Ovary (tissue), 9 donors: ENCODE results near the gene TLR6. TPM values are rescaled to one million over a fixed set of nuclear protein-coding genes. Genes with fewer than 3 reads are reported as not detected.

Experiments
- DNase-seq, 5 donors: peaks; one replicate each; pipeline ENCODE4 v3.0.0-alpha.2; 2019 to 2020
- H3K27ac ChIP-seq, 2 donors: fragments of 200-600 bp; one replicate each; pipeline versions ENCODE4 v1.5.1 to v1.8.0; 2019 to 2022
- H3K27me3 ChIP-seq: fragments of 200-600 bp; one replicate; pipeline ENCODE4 v1.8.0; 2022
- H3K36me3 ChIP-seq: fragments of 200-600 bp; sonication (generic); one replicate; pipeline ENCODE4 v1.5.1; 2019
- H3K4me1 ChIP-seq: one replicate; pipeline ENCODE4 v1.8.1; 2013; ENCODE audit warnings: mild to moderate bottlenecking, moderate library complexity; ENCODE audit not compliant: insufficient read depth
- H3K4me3 ChIP-seq: fragments of 200-600 bp; sonication (generic); one replicate; pipeline ENCODE4 v1.5.1; 2017
- H3K9me3 ChIP-seq, 2 donors: fragments of 200-600 bp in 1 of 2; sonication (generic) in 1 of 2; one replicate each; pipeline versions ENCODE4 v1.5.1 to v1.8.1; 2013 to 2019; ENCODE audit warnings: mild to moderate bottlenecking in 1 of 2, moderate library complexity in 1 of 2
- CTCF ChIP-seq, 3 donors: fragments of 450-650 bp in 2 of 3; fragments of 200-600 bp in 1 of 3; IDR thresholded peaks; one replicate each; pipeline versions ENCODE4 v1.5.1 to v1.8.0; 2016 to 2022; ENCODE audit warnings: antibody characterized with exemption in 3 of 3, mild to moderate bottlenecking in 1 of 3
- EP300 ChIP-seq: sonication (generic); formaldehyde crosslinking; IDR thresholded peaks from one replicate; pipeline ENCODE4 v1.6.1; 2017; ENCODE audit warnings: antibody characterized with exemption
- POLR2A ChIP-seq: fragments of 450-650 bp; IDR thresholded peaks from one replicate; pipeline ENCODE4 v1.6.1; 2017; ENCODE audit warnings: antibody characterized with exemption, mild to moderate bottlenecking, moderate library complexity
- WGBS, 3 donors: extraction: QIAGEN DNeasy Blood & Tissue Kit in 1 of 3; methylation state at CpG; one replicate each; pipeline versions ENCODE4 v1.1.5 to v1.1.7; 2013 to 2017; 5-methylcytosine and 5-hydroxymethylcytosine counted together
- intact Hi-C, 4 donors: fragments of 100-400 bp; cut with DNase I; formaldehyde crosslinking; loops; one replicate each; pipeline versions ENCODE4 v1.11.0 to v1.15.1; 2022 to 2023
- polyA plus RNA-seq, 2 donors: library from polyadenylated mRNA; stranded (reverse); fragments of 200-250 nt in 1 of 2; fragments of 350-450 nt in 1 of 2; fragmentation: Illumina TruSeq in 1 of 2; extraction: RNeasy Lipid Tissue Mini Kit (QIAGEN cat#74804) in 1 of 2; gene quantifications; one replicate each; pipeline ENCODE4 v1.2.3, GENCODE V29; 2013 to 2014
- total RNA-seq, 7 donors: library from RNA; depleted of rRNA in 2 of 7; stranded (reverse); fragments of >200 nt in 2 of 7; fragmentation: NEBNext Ultra II Directional in 3 of 7; extraction: Animal tissue kit (Norgen Biotek cat#: 25700) in 3 of 7; gene quantifications; one replicate each; pipeline versions ENCODE4 v1.1.0 to v1.2.4, GENCODE V29; 2016 to 2023
- donor health status: DM: no; HTN: no; CAD: no; lungs with moderate emphysema.
- donor health status: DM: no; HTN: no; CAD: no.
- donor health status: Bipolar disorder and iron deficiency.
- donor health status: DM: yes; HTN: yes; CAD: no.
- donor health status: DM: no; HTN: no; CAD: no.
- donor health status: DM: yes; HTN: yes; CAD: no.

The TLR6 gene
- total and polyA plus RNA-seq, 9 donors: 0.52 to 5.0 (median 2.6) TPM

- no peak overlapping the region for H3K27ac ChIP-seq
- no peak overlapping the region for H3K4me3 ChIP-seq
- intact Hi-C loops: no loop called here
- TF ChIP-seq CTCF (IDR thresholded peaks at IDR 0.05): no peak
- TF ChIP-seq POLR2A: no peak
- no peak for TF ChIP-seq EP300
- no peaks in the 10 kb centered on the region for H3K36me3 ChIP-seq
- no peaks in the 10 kb centered on the region for H3K4me1 ChIP-seq
- DNase-seq: no peak
- H3K27me3 ChIP-seq: no peaks in the 10 kb centered on the region
- 92 to 95% (median 93%) methylated on average over 3 of the region's 3 CpGs for WGBS, 3 donors
- peaks cover 5 to 10% of the 10 kb centered on the region in 2 donors for H3K9me3 ChIP-seq
These were observed 61.5 kb downstream of the TLR6 start for GRCh38 chr4:38795087-38795486.

- Histone ChIP-seq H3K27me3 (no peaks in the 10 kb centered on the region), H3K36me3 (no peaks in the 10 kb centered on the region), H3K27ac (no peak overlapping the region), H3K4me1 (no peaks in the 10 kb centered on the region), H3K9me3 (peaks cover 3 to 5% of the 10 kb centered on the region in 2 donors), H3K4me3 (no peak overlapping the region)
- intact Hi-C loops: no loop called here
- WGBS, 3 donors: 62 to 80% (median 65%) methylated on average over 2 of the region's 2 CpGs
- no peak for DNase-seq
- no peak for TF ChIP-seq CTCF (IDR thresholded peaks at IDR 0.05)
- no peak for TF ChIP-seq EP300
- no peak for TF ChIP-seq POLR2A
These were observed 62.6 kb downstream of the TLR6 start for GRCh38 chr4:38794051-38794450.

GRCh38 chr4:38791010-38791409 is 65.6 kb downstream of the TLR6 start:
- DNase-seq: no peak
- Histone ChIP-seq H3K27me3 (no peaks in the 10 kb centered on the region), H3K27ac (no peak overlapping the region), H3K9me3 (no peaks in the 10 kb centered on the region), H3K4me3 (no peak overlapping the region), H3K36me3 (no peaks in the 10 kb centered on the region), H3K4me1 (no peaks in the 10 kb centered on the region)
- TF ChIP-seq CTCF (IDR thresholded peaks at IDR 0.05): no peak
- no peak for TF ChIP-seq EP300
- no peak for TF ChIP-seq POLR2A
- intact Hi-C loops: no loop called here
- 71 to 88% (median 82%) methylated on average over 2 of the region's 2 CpGs for WGBS, 3 donors

GRCh38 chr4:38788317-38788716 is 68.3 kb downstream of the TLR6 start:
- H3K9me3 ChIP-seq: no peaks in the 10 kb centered on the region
- no peaks in the 10 kb centered on the region for H3K4me1 ChIP-seq
- no peak for TF ChIP-seq CTCF (IDR thresholded peaks at IDR 0.05)
- TF ChIP-seq POLR2A: no peak
- TF ChIP-seq EP300: no peak
- 50 to 74% (median 68%) methylated on average over 1 of the region's 1 CpG for WGBS, 3 donors
- no peak overlapping the region for H3K27ac ChIP-seq
- H3K36me3 ChIP-seq: no peaks in the 10 kb centered on the region
- intact Hi-C loops: no loop called here
- H3K4me3 ChIP-seq: no peak overlapping the region
- DNase-seq: no peak
- H3K27me3 ChIP-seq: no peaks in the 10 kb centered on the region

- H3K27ac ChIP-seq: no peak overlapping the region
- intact Hi-C loops: no loop called here
- H3K27me3 ChIP-seq: no peaks in the 10 kb centered on the region
- H3K4me1 ChIP-seq: no peaks in the 10 kb centered on the region
- no peaks in the 10 kb centered on the region for H3K36me3 ChIP-seq
- WGBS, 3 donors: 84 to 89% (median 84%) methylated on average over 4 of the region's 4 CpGs
- DNase-seq: no peak
- TF ChIP-seq CTCF (IDR thresholded peaks at IDR 0.05): no peak
- no peak for TF ChIP-seq EP300
- no peak for TF ChIP-seq POLR2A
- no peaks in the 10 kb centered on the region for H3K9me3 ChIP-seq
- H3K4me3 ChIP-seq: no peak overlapping the region
These were observed 68.9 kb downstream of the TLR6 start for GRCh38 chr4:38787693-38788092.
